DMS 273 (cell line): ENCODE data around the gene HPS1.

Source experiments
- DNase-seq: peaks from one replicate; lab custom pipeline; 2025; ENCODE audit not compliant: unreplicated experiment; lab: John Stamatoyannopoulos, UW

The HPS1 gene

GRCh38 chr10:98368644-98369043 is 78.1 kb downstream of the HPS1 start:
- DNase-seq, result no peak

- DNase-seq, result no peak
These were observed 78.9 kb downstream of the HPS1 start for GRCh38 chr10:98367604-98368451.
